ENCODE results near the gene RIN2. TPM values are rescaled to one million over a fixed set of nuclear protein-coding genes. Genes with fewer than 3 reads are reported as not detected.

Gene RIN2
- total RNA-seq, 1 donor from 2014 or later: 21.2 TPM

GRCh38 chr20:19769507-19769906 is 11.4 kb downstream of the RIN2 start:
- no peaks in the 10 kb centered on the region for H3K27me3 ChIP-seq (ENCODE audit: insufficient read depth, low read length)
- no peak overlapping the region for H3K9ac ChIP-seq (ENCODE audit: low read length)
- no peaks in the 10 kb centered on the region for H3K9me3 ChIP-seq (ENCODE audit: insufficient read depth, low read depth, low read length)
- H3K4me3 Mint-ChIP-seq (ENCODE audit: unreplicated experiment): no peak overlapping the region
- H2AFZ ChIP-seq (ENCODE audit: low read depth, low read length): no peak overlapping the region
- H3K4me1 ChIP-seq (ENCODE audit: insufficient read depth, low read length): no peaks in the 10 kb centered on the region
- TF ChIP-seq EZH2 (IDR thresholded peaks at IDR 0.05; ENCODE audit: insufficient read depth, low read length): no peak
- TF ChIP-seq, protein P1, sequence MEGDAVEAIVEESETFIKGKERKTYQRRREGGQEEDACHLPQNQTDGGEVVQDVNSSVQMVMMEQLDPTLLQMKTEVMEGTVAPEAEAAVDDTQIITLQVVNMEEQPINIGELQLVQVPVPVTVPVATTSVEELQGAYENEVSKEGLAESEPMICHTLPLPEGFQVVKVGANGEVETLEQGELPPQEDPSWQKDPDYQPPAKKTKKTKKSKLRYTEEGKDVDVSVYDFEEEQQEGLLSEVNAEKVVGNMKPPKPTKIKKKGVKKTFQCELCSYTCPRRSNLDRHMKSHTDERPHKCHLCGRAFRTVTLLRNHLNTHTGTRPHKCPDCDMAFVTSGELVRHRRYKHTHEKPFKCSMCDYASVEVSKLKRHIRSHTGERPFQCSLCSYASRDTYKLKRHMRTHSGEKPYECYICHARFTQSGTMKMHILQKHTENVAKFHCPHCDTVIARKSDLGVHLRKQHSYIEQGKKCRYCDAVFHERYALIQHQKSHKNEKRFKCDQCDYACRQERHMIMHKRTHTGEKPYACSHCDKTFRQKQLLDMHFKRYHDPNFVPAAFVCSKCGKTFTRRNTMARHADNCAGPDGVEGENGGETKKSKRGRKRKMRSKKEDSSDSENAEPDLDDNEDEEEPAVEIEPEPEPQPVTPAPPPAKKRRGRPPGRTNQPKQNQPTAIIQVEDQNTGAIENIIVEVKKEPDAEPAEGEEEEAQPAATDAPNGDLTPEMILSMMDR (IDR thresholded peaks at IDR 0.05; ENCODE audit: insufficient read depth, low read depth, low read length): no peak
- no peak overlapping the region for H3K4me2 ChIP-seq (ENCODE audit: low read length)
- H3K79me2 ChIP-seq (ENCODE audit: insufficient read depth, low read length): peaks cover 4% of the 10 kb centered on the region
- H3K36me3 Mint-ChIP-seq (ENCODE audit: low read depth, unreplicated experiment): peaks cover 5% of the 10 kb centered on the region
- peaks cover 22% of the 10 kb centered on the region for H3K4me1 Mint-ChIP-seq (ENCODE audit: low read depth, unreplicated experiment)
- H3K27ac ChIP-seq (ENCODE audit: low read depth, low read length): no peak overlapping the region
- H3K27me3 Mint-ChIP-seq (ENCODE audit: low read depth, unreplicated experiment): no peaks in the 10 kb centered on the region
- H3K9me3 Mint-ChIP-seq (ENCODE audit: unreplicated experiment): no peaks in the 10 kb centered on the region
- no peak overlapping the region for H3K27ac Mint-ChIP-seq (ENCODE audit: unreplicated experiment)
- H4K20me1 ChIP-seq (ENCODE audit: insufficient read depth, low read length): peaks cover 8% of the 10 kb centered on the region
- no peak for DNase-seq (ENCODE audit: low read depth)
- no peak for FAIRE-seq
- H3K4me3 ChIP-seq (ENCODE audit: insufficient read depth, low read depth, low read length): no peak overlapping the region
- H3K36me3 ChIP-seq (ENCODE audit: insufficient read depth, low read length): no peaks in the 10 kb centered on the region

DNA sequence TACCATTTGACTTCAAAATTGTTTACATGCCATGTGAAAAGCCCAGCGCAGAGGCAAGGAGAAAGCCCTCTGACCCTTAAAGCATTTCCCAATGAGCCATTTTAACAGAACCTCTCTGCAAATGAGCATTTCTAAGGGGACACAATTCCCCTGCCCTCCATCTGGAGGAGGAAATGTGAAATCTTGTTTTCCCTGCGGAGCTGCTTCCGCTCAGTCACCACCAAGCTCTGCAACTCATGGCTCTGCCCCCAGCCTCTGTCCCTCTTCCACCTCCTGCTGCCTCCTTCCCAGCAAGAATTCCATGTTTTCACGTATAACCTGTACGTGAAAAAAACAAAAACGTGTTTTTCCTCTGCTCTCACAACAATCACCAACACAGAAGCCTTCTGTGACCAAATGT is 12.3 kb downstream of the RIN2 start:
- H3K36me3 Mint-ChIP-seq (ENCODE audit: low read depth, unreplicated experiment): peaks cover 5% of the 10 kb centered on the region
- H3K9ac ChIP-seq (ENCODE audit: low read length): no peak overlapping the region
- H3K4me1 ChIP-seq (ENCODE audit: insufficient read depth, low read length): no peaks in the 10 kb centered on the region
- TF ChIP-seq, protein P1 (IDR thresholded peaks at IDR 0.05; ENCODE audit: insufficient read depth, low read depth, low read length): no peak
- TF ChIP-seq EZH2 (IDR thresholded peaks at IDR 0.05; ENCODE audit: insufficient read depth, low read length): no peak
- no peaks in the 10 kb centered on the region for H3K9me3 Mint-ChIP-seq (ENCODE audit: unreplicated experiment)
- no peak overlapping the region for H3K4me2 ChIP-seq (ENCODE audit: low read length)
- peaks cover 4% of the 10 kb centered on the region for H3K79me2 ChIP-seq (ENCODE audit: insufficient read depth, low read length)
- H3K27me3 ChIP-seq (ENCODE audit: insufficient read depth, low read length): no peaks in the 10 kb centered on the region
- no peak for FAIRE-seq
- peak overlapping the region; percentile 48 for H3K27ac Mint-ChIP-seq (ENCODE audit: unreplicated experiment)
- no peaks in the 10 kb centered on the region for H3K9me3 ChIP-seq (ENCODE audit: insufficient read depth, low read depth, low read length)
- no peak overlapping the region for H3K27ac ChIP-seq (ENCODE audit: low read depth, low read length)
- peaks cover 20% of the 10 kb centered on the region for H3K4me1 Mint-ChIP-seq (ENCODE audit: low read depth, unreplicated experiment)
- peaks cover 8% of the 10 kb centered on the region for H4K20me1 ChIP-seq (ENCODE audit: insufficient read depth, low read length)
- DNase-seq (ENCODE audit: low read depth): no peak
- H3K4me3 ChIP-seq (ENCODE audit: insufficient read depth, low read depth, low read length): no peak overlapping the region
- H3K4me3 Mint-ChIP-seq (ENCODE audit: unreplicated experiment): no peak overlapping the region
- no peaks in the 10 kb centered on the region for H3K36me3 ChIP-seq (ENCODE audit: insufficient read depth, low read length)
- H2AFZ ChIP-seq (ENCODE audit: low read depth, low read length): no peak overlapping the region
- no peaks in the 10 kb centered on the region for H3K27me3 Mint-ChIP-seq (ENCODE audit: low read depth, unreplicated experiment)

GRCh38 chr20:19771031-19771430 is 13.0 kb downstream of the RIN2 start:
- H3K36me3 Mint-ChIP-seq (ENCODE audit: low read depth, unreplicated experiment): peaks cover 5% of the 10 kb centered on the region
- H3K4me3 ChIP-seq (ENCODE audit: insufficient read depth, low read depth, low read length): no peak overlapping the region
- DNase-seq (ENCODE audit: low read depth) (no peak), FAIRE-seq (no peak)
- H3K4me3 Mint-ChIP-seq (ENCODE audit: unreplicated experiment): no peak overlapping the region
- H2AFZ ChIP-seq (ENCODE audit: low read depth, low read length): no peak overlapping the region
- H3K9ac ChIP-seq (ENCODE audit: low read length): no peak overlapping the region
- peaks cover 8% of the 10 kb centered on the region for H4K20me1 ChIP-seq (ENCODE audit: insufficient read depth, low read length)
- H3K27me3 ChIP-seq (ENCODE audit: insufficient read depth, low read length): no peaks in the 10 kb centered on the region
- peaks cover 20% of the 10 kb centered on the region for H3K4me1 Mint-ChIP-seq (ENCODE audit: low read depth, unreplicated experiment)
- H3K27ac ChIP-seq (ENCODE audit: low read depth, low read length): no peak overlapping the region
- H3K9me3 ChIP-seq (ENCODE audit: insufficient read depth, low read depth, low read length): no peaks in the 10 kb centered on the region
- no peaks in the 10 kb centered on the region for H3K27me3 Mint-ChIP-seq (ENCODE audit: low read depth, unreplicated experiment)
- no peak for TF ChIP-seq EZH2 (IDR thresholded peaks at IDR 0.05; ENCODE audit: insufficient read depth, low read length)
- TF ChIP-seq, protein P1 (IDR thresholded peaks at IDR 0.05; ENCODE audit: insufficient read depth, low read depth, low read length): no peak
- peaks cover 1% of the 10 kb centered on the region for H3K79me2 ChIP-seq (ENCODE audit: insufficient read depth, low read length)
- no peaks in the 10 kb centered on the region for H3K4me1 ChIP-seq (ENCODE audit: insufficient read depth, low read length)
- H3K27ac Mint-ChIP-seq (ENCODE audit: unreplicated experiment): no peak overlapping the region
- H3K4me2 ChIP-seq (ENCODE audit: low read length): no peak overlapping the region
- H3K36me3 ChIP-seq (ENCODE audit: insufficient read depth, low read length): no peaks in the 10 kb centered on the region
- H3K9me3 Mint-ChIP-seq (ENCODE audit: unreplicated experiment): no peaks in the 10 kb centered on the region

Measured in astrocyte (in vitro differentiated cells and primary cell).